LNCaP clone FGC (cell line): ENCODE results near the gene RBPJ.
"Not testable (repeated sequence)": the region's sequence is repeated elsewhere in the genome, so short reads cannot be mapped to it uniquely, and the experiment has no call there.

Source experiments
- DNase-seq: peaks from one replicate; pipeline ENCODE4 v3.0.0-alpha.2; 2011; ENCODE audit warnings: low read depth
- H3K4me3 ChIP-seq: 2 replicates; pipeline ENCODE4 v1.5.1; 2011; ENCODE audit warnings: mild to moderate bottlenecking, low read depth, low read length, control low read depth
- CTCF ChIP-seq: IDR thresholded peaks from 2 replicates; pipeline ENCODE4 v1.5.1; 2012; ENCODE audit warnings: mild to moderate bottlenecking; ENCODE audit not compliant: control insufficient read depth, insufficient read depth; ENCODE audit errors: extremely low read depth

RBPJ gene

DNA sequence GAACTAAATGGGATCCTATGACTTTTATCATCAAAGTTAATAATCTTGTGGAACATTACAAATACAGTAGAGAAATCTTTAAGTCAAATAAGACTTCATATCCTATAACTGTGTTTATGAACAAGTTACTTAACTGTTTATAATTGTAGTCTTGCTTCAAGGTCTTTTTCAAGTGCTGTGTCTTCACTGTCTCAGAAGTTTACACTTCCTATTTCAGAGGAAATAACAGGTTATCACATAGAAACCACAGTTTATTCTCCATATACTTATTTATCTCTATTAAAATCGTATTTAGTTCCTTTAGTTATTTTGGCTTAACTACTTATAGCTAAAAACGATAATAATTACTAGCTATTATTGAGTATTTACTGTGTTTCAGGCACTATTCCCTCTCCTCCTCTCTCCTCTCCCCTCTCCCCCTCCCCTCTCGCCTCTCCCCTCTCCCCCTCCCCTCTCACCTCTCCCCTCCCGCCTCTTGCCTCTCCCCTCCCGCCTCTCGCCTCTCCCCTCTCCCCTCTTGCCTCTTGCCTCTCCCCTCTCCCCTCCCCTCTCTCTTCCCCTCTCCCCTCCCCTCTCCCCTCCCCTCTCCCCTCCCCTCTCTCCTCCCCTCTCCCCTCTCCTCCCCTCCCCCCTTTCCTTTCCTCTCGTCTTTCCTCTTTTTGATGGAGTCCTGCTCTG lies 63.7 kb downstream of the RBPJ start:
- no peak overlapping the region for H3K4me3 ChIP-seq
- no peak for TF ChIP-seq CTCF
- DNase-seq, result no peak

- no peak overlapping the region for H3K4me3 ChIP-seq
- DNase-seq, result no peak
- TF ChIP-seq CTCF, result no peak
Observed at GRCh38 chr4:26385690-26386089, 64.9 kb downstream of the RBPJ start.

GRCh38 chr4:26386386-26386785 lies 65.6 kb downstream of the RBPJ start:
- DNase-seq, result no peak
- TF ChIP-seq CTCF, result no peak
- H3K4me3 ChIP-seq, result no peak overlapping the region

GRCh38 chr4:26388671-26389070 lies 67.9 kb downstream of the RBPJ start:
- H3K4me3 ChIP-seq, result no peak overlapping the region
- no peak for DNase-seq
- TF ChIP-seq CTCF, result no peak

DNA sequence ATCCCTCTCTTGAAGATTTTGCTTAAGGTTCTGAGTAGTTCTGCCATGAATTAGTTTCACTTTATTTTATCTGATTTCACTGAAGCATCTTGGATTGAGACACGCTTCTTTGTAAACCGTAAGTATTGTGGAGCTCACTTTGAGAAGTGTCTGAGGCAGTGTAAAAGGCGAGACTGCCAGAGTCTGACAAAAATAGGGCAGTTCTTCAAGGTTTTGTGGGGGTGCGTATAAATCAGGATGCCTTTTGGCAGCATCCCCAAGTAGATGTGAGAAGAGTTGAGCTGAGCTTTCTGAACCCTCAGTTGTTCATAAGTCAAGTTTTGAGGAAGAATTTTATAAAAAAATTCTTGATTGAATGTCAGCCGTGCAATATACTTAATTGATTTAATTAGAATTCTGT lies 76.3 kb downstream of the RBPJ start:
- no peak for DNase-seq
- H3K4me3 ChIP-seq, result no peak overlapping the region
- TF ChIP-seq CTCF, result no peak

GRCh38 chr4:26400132-26400531 lies 79.3 kb downstream of the RBPJ start:
- TF ChIP-seq CTCF, result peak; percentile 25; the same call in 1 of the 2 replicates
- no peak for DNase-seq

DNA sequence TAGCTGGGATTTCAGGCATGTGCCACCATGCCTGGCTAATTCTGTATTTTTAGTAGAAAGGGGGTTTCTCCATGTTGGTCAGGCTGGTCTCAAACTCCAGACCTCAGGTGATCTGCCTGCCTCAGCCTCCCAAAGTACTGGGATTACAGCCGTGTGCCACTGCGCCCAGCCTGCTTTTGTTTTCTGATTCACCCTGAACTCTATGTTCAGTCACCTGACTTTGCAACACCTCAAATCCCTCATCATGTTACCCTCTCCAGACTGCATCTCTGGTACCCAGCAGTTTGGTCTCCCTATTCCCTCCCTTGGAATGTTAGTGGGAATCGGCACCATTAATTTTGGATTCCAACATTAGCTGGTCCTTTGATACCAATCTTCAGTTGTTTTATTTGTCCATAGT lies 81.2 kb downstream of the RBPJ start:
- DNase-seq, H3K4me3 ChIP-seq: not testable (repeated sequence)

More at GRCh38 chr4:26400132-26400531, 79.3 kb downstream of the RBPJ start:
- no peak overlapping the region for H3K4me3 ChIP-seq

GRCh38 chr4:26402458-26402857 lies 81.6 kb downstream of the RBPJ start:
- H3K4me3 ChIP-seq, result no peak overlapping the region

More at GRCh38 chr4:26402458-26402857, 81.6 kb downstream of the RBPJ start:
- TF ChIP-seq CTCF, result no peak
- no peak for DNase-seq
